Heart left ventricle (tissue), 13 donors: ENCODE results near the gene PLIN4.

ENCODE experiments used
- POLR2A ChIP-seq, 2 donors: fragments of 450-650 bp; IDR thresholded peaks; one replicate each; pipeline ENCODE4 v1.6.1; 2017; ENCODE audit warnings: antibody characterized with exemption in 2 of 2, mild to moderate bottlenecking in 2 of 2, moderate library complexity in 2 of 2
- TF ChIP-seq, protein P1 (sequence below), 12 donors: fragments of 200-600 bp; sonication (generic) in 4 of 12; IDR thresholded peaks; one replicate each; pipeline versions ENCODE4 v1.5.0 to v1.8.0; 2018 to 2022; ENCODE audit warnings: antibody characterized with exemption in 12 of 12, mild to moderate bottlenecking in 5 of 12
- donor health status: ischemic (EF 13 %, LVEDD 7.1; RV severe dilation, severe dysfunction).
- donor health status: DM: no; HTN: yes; CAD: no.
- donor health status: DM: no; HTN: no; CAD: no.
- donor health status: ischemic (EF 25% LVEDD 6.9; RV normal size, moderate dysfunction).
- donor health status: ischemic (EF 25% LVEDD 5.7; RV mildly dilated, moderate dysfunction).
- donor health status: ischemic (EF 35%, LVEDD 5.7; RV mildly dilated, moderate dysfunction).
- donor health status: nonischemic (EF 11% LVEDD 7.7; RV severe dilation, severe dysfunction).
- donor health status: DM: yes; HTN: yes; CAD: no.
- donor health status: PGD.
- donor health status: ischemic (EF 29% LVEDD 5.4; RV normal size, mild dysfunction).
- donor health status: nonischemic (EF 23%, LVEDD 6.1; RV moderate dilation, normal function).

DNA sequence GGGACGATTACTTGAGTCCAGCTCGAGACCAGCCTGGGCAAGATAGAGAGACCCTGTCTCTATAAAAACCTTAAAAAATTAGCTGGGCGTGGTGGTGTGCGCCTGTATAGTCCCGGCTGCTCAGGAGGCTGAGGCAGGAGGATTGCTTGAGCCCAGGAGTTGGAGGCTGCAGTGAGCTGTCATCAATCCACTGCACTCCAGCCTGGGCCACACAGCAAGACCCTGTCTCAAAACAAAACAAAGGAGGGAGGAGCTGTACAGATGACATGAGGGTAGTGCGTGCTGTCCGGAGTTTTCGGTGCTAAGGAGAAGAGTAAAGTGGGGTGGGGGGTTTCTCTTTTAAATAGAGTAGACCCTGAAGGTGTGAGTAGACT is 23.6 kb downstream of the PLIN4 start:
- no peak for TF ChIP-seq POLR2A (IDR thresholded peaks at IDR 0.05)
- TF ChIP-seq, protein P1, sequence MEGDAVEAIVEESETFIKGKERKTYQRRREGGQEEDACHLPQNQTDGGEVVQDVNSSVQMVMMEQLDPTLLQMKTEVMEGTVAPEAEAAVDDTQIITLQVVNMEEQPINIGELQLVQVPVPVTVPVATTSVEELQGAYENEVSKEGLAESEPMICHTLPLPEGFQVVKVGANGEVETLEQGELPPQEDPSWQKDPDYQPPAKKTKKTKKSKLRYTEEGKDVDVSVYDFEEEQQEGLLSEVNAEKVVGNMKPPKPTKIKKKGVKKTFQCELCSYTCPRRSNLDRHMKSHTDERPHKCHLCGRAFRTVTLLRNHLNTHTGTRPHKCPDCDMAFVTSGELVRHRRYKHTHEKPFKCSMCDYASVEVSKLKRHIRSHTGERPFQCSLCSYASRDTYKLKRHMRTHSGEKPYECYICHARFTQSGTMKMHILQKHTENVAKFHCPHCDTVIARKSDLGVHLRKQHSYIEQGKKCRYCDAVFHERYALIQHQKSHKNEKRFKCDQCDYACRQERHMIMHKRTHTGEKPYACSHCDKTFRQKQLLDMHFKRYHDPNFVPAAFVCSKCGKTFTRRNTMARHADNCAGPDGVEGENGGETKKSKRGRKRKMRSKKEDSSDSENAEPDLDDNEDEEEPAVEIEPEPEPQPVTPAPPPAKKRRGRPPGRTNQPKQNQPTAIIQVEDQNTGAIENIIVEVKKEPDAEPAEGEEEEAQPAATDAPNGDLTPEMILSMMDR (IDR thresholded peaks at IDR 0.05): no peak
